SK-N-SH (cell line): ENCODE measurements around the gene RUSC2. TPM values are rescaled to one million over a fixed set of nuclear protein-coding genes. Genes with fewer than 3 reads are reported as not detected.
"Not testable (repeated sequence)": the region's sequence is repeated elsewhere in the genome, so short reads cannot be mapped to it uniquely, and the experiment has no call there.

ENCODE experiments used
- CTCF ChIA-PET: fragments of 300-600, 350-600 bp; formaldehyde crosslinking; extraction: SDS; loops from one replicate; lab custom pipeline; 2021; lab: Yijun Ruan, JAX
- POLR2A ChIA-PET: fragments of 350-600 bp; sonication (Branson Sonifier 250); formaldehyde crosslinking; extraction: SDS; loops from one replicate; lab custom pipeline; 2020; ENCODE audit warnings: antibody characterized with exemption, inconsistent platforms; lab: Yijun Ruan, JAX
- DNase-seq: peaks from one replicate; pipeline ENCODE4 v3.0.0; 2012
- H2AFZ ChIP-seq: fragments of 200-600 bp; sonication (generic); 2 replicates; pipeline ENCODE4 v1.8.1; 2016; ENCODE audit warnings: antibody characterized with exemption, mild to moderate bottlenecking, low read depth
- H3F3A ChIP-seq: fragments of 200-600 bp; sonication (generic); replicated peaks from 2 replicates; pipeline ENCODE3; 2016; ENCODE audit warnings: antibody characterized with exemption, mild to moderate bottlenecking; ENCODE audit not compliant: insufficient read depth
- H3K27ac ChIP-seq, 2 experiments: fragments of 200-500 bp in 1 of 2; fragments of 200-600 bp in 1 of 2; sonication (Bioruptor generic) in 1 of 2; sonication (generic), shearing (Covaris generic) in 1 of 2; 2 replicates each; pipeline versions ENCODE4 v1.5.1 to v1.6.1; 2014 to 2016; ENCODE audit warnings: low read depth in 2 of 2, inconsistent platforms in 1 of 2, low read length in 1 of 2, mild to moderate bottlenecking in 1 of 2, mixed read lengths in 1 of 2
- H3K27me3 ChIP-seq: fragments of 200-600 bp; sonication (generic), shearing (Covaris generic); 2 replicates; pipeline ENCODE4 v1.6.1; 2016; ENCODE audit warnings: mixed run types; ENCODE audit not compliant: insufficient read depth
- H3K36me3 ChIP-seq, 2 experiments: fragments of 200-500 bp in 1 of 2; fragments of 200-600 bp in 1 of 2; sonication (Bioruptor generic) in 1 of 2; sonication (generic) in 1 of 2; replicated peaks in 1 of 2; 2 replicates each; pipeline versions ENCODE3 to v1.5.1; 2014 to 2016; ENCODE audit warnings: low read length in 1 of 2, mild to moderate bottlenecking in 1 of 2; ENCODE audit not compliant: insufficient read depth in 2 of 2, control insufficient read depth in 1 of 2
- H3K4me1 ChIP-seq, 2 experiments: fragments of 200-500 bp in 1 of 2; fragments of 200-600 bp in 1 of 2; sonication (Bioruptor generic) in 1 of 2; sonication (generic), shearing (Covaris generic) in 1 of 2; 2 replicates each; pipeline versions ENCODE4 v1.5.1 to v1.6.1; 2014 to 2016; ENCODE audit warnings: low read depth in 1 of 2, low read length in 1 of 2, mixed run types in 1 of 2; ENCODE audit not compliant: insufficient read depth in 2 of 2, control insufficient read depth in 1 of 2
- H3K4me2 ChIP-seq: fragments of 200-600 bp; sonication (generic), shearing (Covaris generic); 2 replicates; pipeline ENCODE4 v1.6.1; 2017; ENCODE audit warnings: mixed run types
- H3K4me3 ChIP-seq, 2 experiments: fragments of 200-500 bp in 1 of 2; fragments of 200-600 bp in 1 of 2; sonication (Bioruptor generic) in 1 of 2; sonication (generic), shearing (Covaris generic) in 1 of 2; 2 replicates each; pipeline versions ENCODE4 v1.5.1 to v1.8.1; 2014 to 2016; ENCODE audit warnings: low read depth in 2 of 2, inconsistent platforms in 1 of 2, low read length in 1 of 2, mild to moderate bottlenecking in 1 of 2, mixed read lengths in 1 of 2, moderate library complexity in 1 of 2
- H3K79me2 ChIP-seq: fragments of 200-600 bp; sonication (generic); 2 replicates; pipeline ENCODE4 v1.8.1; 2017; ENCODE audit warnings: mild to moderate bottlenecking; ENCODE audit not compliant: insufficient read depth
- H3K9ac ChIP-seq: fragments of 200-600 bp; sonication (generic); 2 replicates; pipeline ENCODE4 v1.6.1; 2017; ENCODE audit warnings: mixed run types
- H3K9me2 ChIP-seq: fragments of 200-600 bp; sonication (generic); 2 replicates; pipeline ENCODE4 v1.6.1; 2017; ENCODE audit warnings: mixed run types
- H3K9me3 ChIP-seq: fragments of 200-600 bp; sonication (generic); 2 replicates; pipeline ENCODE4 v1.6.1; 2017; ENCODE audit warnings: mixed run types, mild to moderate bottlenecking, moderate library complexity
- H4K20me1 ChIP-seq: fragments of 200-600 bp; sonication (generic); 2 replicates; pipeline ENCODE4 v1.6.1; 2017; ENCODE audit warnings: mild to moderate bottlenecking, mixed run types; ENCODE audit not compliant: insufficient read depth
- CHD2 ChIP-seq: fragments of 150-350 bp; IDR thresholded peaks from 2 replicates; pipeline ENCODE4 v1.6.1; 2018; ENCODE audit warnings: low read length; ENCODE audit not compliant: partially characterized antibody
- CTCF ChIP-seq: fragments of 200-600 bp; sonication (generic); IDR thresholded peaks from 2 replicates; pipeline ENCODE4 v1.6.1; 2017; ENCODE audit warnings: antibody characterized with exemption, mild to moderate bottlenecking, moderate library complexity
- FOXM1 ChIP-seq: IDR thresholded peaks from 2 replicates; pipeline ENCODE4 v1.4.0; 2012; ENCODE audit warnings: low read depth, mild to moderate bottlenecking
- GATA2 ChIP-seq: sonication (generic); formaldehyde crosslinking; IDR thresholded peaks from 2 replicates; pipeline ENCODE4 v1.5.0; 2020; ENCODE audit warnings: mild to moderate bottlenecking, missing genetic modification reagents
- JUND ChIP-seq: IDR thresholded peaks from 2 replicates; pipeline ENCODE4 v1.4.0; 2012
- MEF2A ChIP-seq: IDR thresholded peaks from 2 replicates; pipeline ENCODE4 v1.4.0; 2012; ENCODE audit warnings: low read depth, borderline replicate concordance
- NFIC ChIP-seq: IDR thresholded peaks from 2 replicates; pipeline ENCODE4 v1.4.0; 2012; ENCODE audit warnings: borderline replicate concordance
- NRF1 ChIP-seq: IDR thresholded peaks from 2 replicates; pipeline ENCODE4 v1.6.1; 2012; ENCODE audit warnings: low read depth, mild to moderate bottlenecking, low read length
- RAD21 ChIP-seq: IDR thresholded peaks from 2 replicates; pipeline ENCODE4 v1.6.1; 2012; ENCODE audit warnings: mild to moderate bottlenecking, low read length
- REST ChIP-seq: IDR thresholded peaks from 2 replicates; pipeline ENCODE4 v1.6.1; 2012; ENCODE audit warnings: mild to moderate bottlenecking, low read depth, low read length, moderate library complexity
- RFX5 ChIP-seq: IDR thresholded peaks from 2 replicates; pipeline ENCODE4 v1.6.1; 2012; ENCODE audit warnings: mild to moderate bottlenecking, improper control_type of control experiment, low read length
- SMC3 ChIP-seq: IDR thresholded peaks from 2 replicates; pipeline ENCODE4 v1.6.1; 2012; ENCODE audit warnings: low read depth, low read length, improper control_type of control experiment
- TCF12 ChIP-seq: IDR thresholded peaks from 2 replicates; pipeline ENCODE4 v1.4.0; 2012
- TEAD4 ChIP-seq: IDR thresholded peaks from 2 replicates; pipeline ENCODE4 v1.4.0; 2012; ENCODE audit warnings: mild to moderate bottlenecking, borderline replicate concordance; ENCODE audit not compliant: insufficient read depth
- USF2 ChIP-seq: fragments of 150-350 bp; IDR thresholded peaks from 2 replicates; pipeline ENCODE4 v1.6.1; 2017; ENCODE audit warnings: antibody characterized with exemption, low read length, low read depth, borderline replicate concordance
- WGBS: methylation state at CpG from one replicate; pipeline ENCODE4 v1.1.6; 2017; ENCODE audit warnings: low lambda C conversion rate; 5-methylcytosine and 5-hydroxymethylcytosine counted together
- polyA plus RNA-seq, 3 experiments: library from polyadenylated mRNA; depleted of rRNA; stranded (reverse); fragments of >200 nt; gene quantifications; 2 replicates each; pipeline ENCODE4 v1.2.3, GENCODE V29; 2012
- TF ChIP-seq, protein P1 (sequence below): IDR thresholded peaks from 2 replicates; pipeline ENCODE4 v1.4.0; 2012; ENCODE audit warnings: low read depth

Gene RUSC2
- polyA plus RNA-seq, 1 of the 3 experiments (the other 2 are of a cell fraction), result 14.5 TPM

GRCh38 chr9:35476596-35476995 lies 13.3 kb upstream of the RUSC2 start (continued):
- TF ChIP-seq CTCF (no peak), NFIC (no peak), MEF2A (no peak), USF2 (no peak)

- DNase-seq, result peak; percentile 75
- H3F3A ChIP-seq, H3K27me3 ChIP-seq, H3K4me1 ChIP-seq, H4K20me1 ChIP-seq, H2AFZ ChIP-seq, H3K4me3 ChIP-seq, H3K36me3 ChIP-seq, H3K79me2 ChIP-seq, H3K9ac ChIP-seq, POLR2A ChIA-PET, H3K4me2 ChIP-seq, H3K9me3 ChIP-seq, H3K27ac ChIP-seq, H3K9me2 ChIP-seq: not testable (repeated sequence)
- CTCF ChIA-PET, result interaction anchor here (0.6 to 5.7 kb wide), 15 partner anchors 10 to 717 kb away, joined by 3 to 48 read pairs (median 4); partner anchors contain the start of gene ATOSB
- TF ChIP-seq CHD2 (peak; percentile 35), RFX5 (peak; percentile 39; the same call in 1 of the 2 replicates), RAD21 (peak; percentile 96), CTCF (peak; percentile 88), SMC3 (peak; percentile 97)
- WGBS, result 20% methylated on average over 5 of the region's 5 CpGs
Measured at GRCh38 chr9:35477211-35477855, 12.6 kb upstream of the RUSC2 start.

DNA sequence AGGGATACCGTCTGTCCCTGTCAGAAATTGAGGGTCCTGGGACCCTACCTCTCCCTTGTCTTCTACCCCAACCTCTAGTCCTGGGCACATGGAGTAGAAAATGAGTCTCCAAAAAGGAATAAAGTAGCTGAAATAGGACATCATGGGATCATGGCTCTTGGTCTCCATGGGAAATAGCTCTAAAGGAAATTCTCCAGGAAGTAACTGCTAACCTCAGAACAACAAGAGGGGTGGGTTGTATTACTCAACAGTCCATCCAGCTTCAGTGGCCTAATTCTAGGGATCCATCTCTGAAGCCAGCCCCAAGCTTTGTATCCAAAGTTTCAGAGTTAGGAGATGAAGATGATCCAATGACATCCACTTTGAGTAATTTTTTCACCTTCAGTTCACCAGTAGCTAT lies 11.0 kb upstream of the RUSC2 start:
- Histone ChIP-seq H3K9ac (no peak overlapping the region), H3K9me2 (no peaks in the 10 kb centered on the region), H3K4me1 (no peaks in the 10 kb centered on the region), H2AFZ (no peak overlapping the region), H3K9me3 (no peaks in the 10 kb centered on the region), H4K20me1 (no peaks in the 10 kb centered on the region), H3K27ac (no peak overlapping the region), H3K4me3 (no peak overlapping the region), H3F3A (no peaks in the 10 kb centered on the region), H3K27me3 (no peaks in the 10 kb centered on the region), H3K4me2 (no peak overlapping the region), H3K36me3 (no peaks in the 10 kb centered on the region), H3K79me2 (no peaks in the 10 kb centered on the region)
- ChIA-PET CTCF (interaction anchor here (0.7 to 5.7 kb wide), 10 partner anchors 10 to 718 kb away, joined by 3 to 48 read pairs (median 4); partner anchors contain the start of genes ATOSB, PIGO and RUSC2), POLR2A (no interaction called here)
- WGBS, result 69% methylated on average over 1 of the region's 1 CpG
- no peak for DNase-seq
- TF ChIP-seq, protein P1, sequence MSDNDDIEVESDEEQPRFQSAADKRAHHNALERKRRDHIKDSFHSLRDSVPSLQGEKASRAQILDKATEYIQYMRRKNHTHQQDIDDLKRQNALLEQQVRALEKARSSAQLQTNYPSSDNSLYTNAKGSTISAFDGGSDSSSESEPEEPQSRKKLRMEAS, result no peak
- TF ChIP-seq NFIC, result no peak
- TF ChIP-seq FOXM1, result no peak
- TF ChIP-seq TEAD4, result no peak
- no peak for TF ChIP-seq JUND
- no peak for TF ChIP-seq MEF2A
- TF ChIP-seq REST, result no peak
- no peak for TF ChIP-seq NRF1
- no peak for TF ChIP-seq RFX5
- TF ChIP-seq TCF12, result no peak
- TF ChIP-seq RAD21, result no peak
- TF ChIP-seq GATA2 (CRISPR knock-in tag), result no peak
